HG03378 (cell line): ENCODE measurements around the gene GSTM5.
"Not testable (repeated sequence)": the region's sequence is repeated elsewhere in the genome, so short reads cannot be mapped to it uniquely, and the experiment has no call there.

ENCODE experiments used
- ATAC-seq: cut with Tn5 transposase; IDR thresholded peaks from one replicate; pipeline ENCODE4 v1.9.1; 2021; ENCODE audit warnings: mild to moderate bottlenecking, moderate library complexity; ENCODE audit not compliant: unreplicated experiment

Gene GSTM5

DNA sequence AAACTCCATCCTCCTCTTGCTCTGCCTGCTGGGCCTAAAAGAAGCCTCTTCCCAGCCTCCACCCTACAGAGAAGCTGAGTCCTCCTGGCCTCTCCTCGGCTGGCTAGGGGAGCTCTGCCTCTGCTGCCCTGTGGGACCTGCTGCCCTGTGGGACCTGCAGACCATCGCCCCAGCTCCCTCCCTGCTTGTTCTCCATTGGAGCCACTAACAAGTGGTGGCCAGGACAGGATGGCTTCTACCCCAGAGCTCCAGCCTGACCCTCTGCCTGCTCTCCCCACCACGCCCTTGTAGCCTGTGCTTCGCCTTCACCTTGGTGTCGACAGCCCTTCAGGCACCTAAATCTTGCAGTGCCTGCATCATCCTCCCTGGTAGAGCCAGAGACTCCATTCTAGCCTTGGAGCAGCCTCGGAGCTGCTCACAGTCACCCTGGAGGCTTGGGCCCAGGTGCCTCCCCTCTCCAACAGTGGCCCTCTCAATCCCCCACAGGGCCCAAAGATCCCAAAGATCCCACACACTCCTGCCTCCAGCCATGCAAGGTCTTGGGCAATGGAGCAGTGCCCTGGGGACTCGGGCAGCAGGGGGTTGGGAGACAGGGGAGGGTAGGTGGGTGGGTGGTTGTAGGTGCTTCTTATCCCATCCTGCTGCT, 48.7 kb downstream of the GSTM5 start:
- no peak for ATAC-seq

DNA sequence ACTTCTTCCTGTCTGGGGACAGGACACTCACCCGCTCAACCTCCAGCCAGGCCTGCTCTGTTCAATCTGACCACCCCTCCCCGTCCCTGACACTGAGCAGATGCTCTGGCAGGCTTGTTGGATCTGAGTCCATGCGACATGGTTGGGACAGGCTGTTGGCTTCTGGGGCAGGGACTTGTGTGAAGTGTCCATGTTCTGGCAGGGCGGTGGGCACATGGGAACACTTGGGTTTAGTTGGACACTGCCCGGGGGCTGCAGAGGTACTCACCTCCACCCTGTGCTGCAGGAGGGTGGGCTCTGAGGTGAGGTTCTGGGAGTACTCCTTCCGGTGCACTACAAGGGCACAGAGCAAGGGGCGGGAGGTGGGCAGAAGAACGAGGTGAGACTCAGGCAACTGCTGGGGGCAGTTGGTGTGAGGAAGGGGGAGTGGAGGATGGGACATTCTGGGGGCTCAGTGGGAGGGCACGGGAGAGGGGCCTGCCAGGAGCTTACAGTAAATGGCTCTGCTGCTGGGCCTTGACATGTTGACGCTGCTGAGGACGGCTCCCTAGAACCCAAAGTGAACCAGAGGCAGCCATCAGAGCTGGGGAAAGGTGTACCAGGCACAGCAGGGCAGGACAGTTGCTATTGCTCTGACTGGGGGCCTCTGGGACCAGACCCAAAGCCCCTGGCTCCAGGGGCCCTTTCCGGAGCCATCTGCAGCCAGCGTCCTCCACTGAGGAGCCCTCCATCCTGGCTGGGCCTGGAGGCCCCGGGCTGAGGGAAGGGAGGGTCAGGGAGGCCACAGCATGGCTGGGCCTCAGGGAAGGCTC, 49.4 kb downstream of the GSTM5 start:
- ATAC-seq = no peak

DNA sequence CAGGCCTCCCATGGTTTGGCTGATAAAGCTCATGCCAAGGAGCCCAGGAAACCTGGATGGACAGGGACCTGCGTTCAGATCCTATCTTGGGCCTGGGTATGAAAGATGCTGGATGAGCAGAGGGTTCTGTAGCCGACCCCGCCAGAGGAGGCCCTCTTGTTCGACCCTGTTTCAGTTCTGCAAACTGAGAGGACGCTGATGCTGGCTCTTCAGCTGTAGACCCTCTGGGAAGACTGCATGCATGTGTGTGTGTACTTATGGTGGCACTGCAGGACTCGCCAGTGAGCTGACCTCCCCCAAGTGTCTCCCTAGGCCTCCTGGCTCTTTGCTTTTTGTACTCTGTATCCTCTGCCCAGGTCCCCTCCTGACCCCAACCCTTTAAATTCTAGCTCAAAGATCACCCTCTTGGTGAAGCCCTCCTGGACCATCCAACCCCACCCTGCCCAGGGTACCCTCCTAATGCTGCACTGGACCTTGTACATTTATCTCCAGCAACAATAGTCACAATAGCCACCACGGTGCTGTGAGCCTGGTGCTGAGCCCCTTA, 50.1 kb downstream of the GSTM5 start:
- no peak for ATAC-seq

DNA sequence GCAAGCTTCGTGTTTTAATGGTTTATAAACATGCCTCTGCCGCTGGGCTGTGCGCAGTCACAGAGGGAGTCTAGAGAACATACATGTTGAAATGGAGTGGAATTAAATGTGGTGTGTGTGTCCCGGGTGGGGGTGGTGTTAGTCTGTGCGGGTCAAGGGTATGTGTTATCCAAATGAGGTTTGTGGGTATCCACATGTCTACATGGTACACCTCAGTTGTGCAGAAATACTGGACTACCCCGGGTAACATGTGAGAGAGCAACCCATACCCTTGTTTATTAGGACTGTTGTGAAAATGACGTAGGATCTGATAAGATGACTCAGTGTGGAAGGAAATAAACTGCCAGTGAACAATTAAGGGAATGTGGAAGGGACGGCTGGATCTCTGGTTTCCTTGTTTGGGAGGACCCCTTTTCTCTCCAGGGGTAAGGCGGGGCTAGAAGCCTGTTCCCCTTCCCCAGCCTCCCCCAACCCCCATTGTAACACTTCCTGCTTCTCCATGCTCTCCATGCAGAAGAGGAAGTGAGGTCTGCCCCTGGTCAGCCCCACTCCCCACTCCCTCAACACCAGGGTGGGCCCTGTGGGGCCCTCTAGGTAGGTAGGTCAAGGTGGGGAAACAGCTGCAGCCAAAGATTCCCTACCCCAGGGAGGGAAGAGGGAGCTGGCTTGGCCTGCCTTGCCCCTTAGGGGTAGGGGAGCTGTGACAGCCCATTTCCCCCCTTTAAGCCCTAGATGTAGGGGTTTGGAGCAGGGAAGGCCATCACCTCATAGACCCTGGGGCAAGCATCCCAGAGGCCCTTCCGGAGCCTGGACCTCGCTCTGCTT, 51.0 kb downstream of the GSTM5 start:
- ATAC-seq = no peak

DNA sequence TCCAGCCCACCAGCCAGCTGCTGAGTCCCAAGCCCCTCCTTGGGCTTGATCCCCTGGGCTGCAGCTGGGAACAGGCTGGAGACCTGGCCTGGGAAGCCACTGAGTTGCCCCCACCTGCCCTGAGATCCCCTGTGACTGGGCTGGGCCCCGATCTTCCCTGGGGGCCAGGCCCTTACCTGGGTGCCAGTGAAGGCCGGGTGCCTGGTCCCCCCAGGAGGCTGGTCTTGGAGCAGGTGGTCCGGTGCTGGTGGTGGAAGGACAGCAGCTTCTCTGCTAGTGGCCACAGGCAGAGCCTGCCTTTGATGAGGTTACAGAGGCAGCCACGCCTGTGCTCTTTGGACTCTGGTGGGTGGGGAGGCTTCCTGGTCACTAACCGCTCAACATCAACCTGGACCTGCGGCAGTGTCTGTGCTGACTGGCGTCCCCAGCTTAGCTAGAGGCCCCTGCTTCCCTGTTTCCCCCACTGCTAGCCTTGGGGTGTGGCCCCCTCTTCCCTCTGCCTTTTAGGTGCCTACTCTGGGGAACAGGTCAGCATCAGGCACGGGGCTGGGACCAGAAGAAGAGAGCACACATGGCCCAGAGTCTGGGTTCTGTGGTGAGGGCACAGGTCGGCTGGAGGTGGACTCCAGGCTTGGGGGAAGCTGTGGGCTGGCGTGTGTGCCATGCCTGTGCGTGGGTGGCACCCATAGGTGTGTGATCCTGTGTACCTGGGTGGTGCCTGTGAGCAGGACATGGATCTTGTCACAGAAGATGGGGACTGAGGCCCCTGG, 51.8 kb downstream of the GSTM5 start, which contains the start of gene EPS8L3:
Gene EPS8L3, minus strand, starts transcription at position 278 of the 770 bp plus-strand sequence. CDS start 2,174 bp downstream, outside the sequence.
- no peak for ATAC-seq

DNA sequence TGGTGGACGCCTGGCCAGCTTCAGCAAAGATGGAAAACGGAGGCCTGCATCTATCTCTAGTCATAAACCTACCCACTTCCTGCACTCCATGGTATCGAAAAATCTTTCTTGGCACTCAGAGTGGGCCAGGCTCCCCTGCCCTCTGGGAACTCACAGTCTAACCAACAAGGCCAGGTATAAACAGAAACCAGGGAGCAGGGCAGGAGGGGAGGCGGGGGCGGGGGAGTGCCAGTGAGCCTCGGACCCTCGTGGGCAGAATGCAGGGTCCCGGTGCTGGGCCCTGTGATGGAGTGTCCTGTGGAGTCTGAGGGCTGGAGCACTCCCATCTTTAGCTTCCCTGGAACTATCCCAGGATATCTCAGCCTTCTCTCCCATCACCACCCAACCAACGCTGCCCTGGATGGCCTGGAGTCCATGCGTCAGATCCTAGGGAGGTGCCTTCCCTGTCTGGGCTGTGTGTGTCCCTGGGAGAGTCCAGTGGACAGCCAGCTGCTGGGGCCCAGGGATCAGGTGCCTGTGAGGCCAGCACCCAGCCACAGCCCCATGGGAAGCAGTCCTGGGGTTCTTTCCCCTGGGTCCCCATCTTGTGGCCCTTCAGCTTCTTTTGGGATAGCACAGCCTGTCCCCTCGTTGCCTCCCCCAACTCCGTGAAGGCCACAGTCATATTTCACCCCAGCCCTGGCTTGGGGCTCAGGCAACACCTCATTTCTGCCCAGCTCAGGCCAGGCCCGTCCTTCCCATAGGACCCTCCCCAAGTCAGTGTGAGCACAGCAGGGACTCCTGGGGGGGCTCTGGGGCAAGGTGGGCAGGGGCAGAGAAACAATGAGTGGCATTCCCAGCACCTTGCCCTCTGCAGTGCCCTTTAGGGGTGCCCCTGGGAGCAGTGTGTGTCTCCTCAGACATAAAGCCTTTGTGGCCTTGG, 52.8 kb downstream of the GSTM5 start:
- ATAC-seq = no peak

DNA sequence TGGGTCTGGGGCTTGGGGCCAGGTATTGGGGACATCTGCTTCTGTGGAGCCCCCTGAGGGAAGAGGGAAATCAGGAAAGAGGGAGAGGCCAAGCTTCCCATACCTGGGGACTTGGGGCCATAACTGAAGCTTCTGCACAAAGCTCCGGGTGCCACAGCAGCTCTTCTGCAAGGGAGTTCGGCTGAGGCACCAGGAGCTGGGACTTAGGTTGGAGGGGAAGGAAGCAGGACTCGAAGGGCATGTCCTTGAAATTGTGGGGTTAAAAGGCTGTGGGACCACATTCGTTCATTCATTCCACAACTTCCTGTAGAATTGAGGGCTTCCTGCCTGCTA, 53.4 kb downstream of the GSTM5 start:
- ATAC-seq = no peak

DNA sequence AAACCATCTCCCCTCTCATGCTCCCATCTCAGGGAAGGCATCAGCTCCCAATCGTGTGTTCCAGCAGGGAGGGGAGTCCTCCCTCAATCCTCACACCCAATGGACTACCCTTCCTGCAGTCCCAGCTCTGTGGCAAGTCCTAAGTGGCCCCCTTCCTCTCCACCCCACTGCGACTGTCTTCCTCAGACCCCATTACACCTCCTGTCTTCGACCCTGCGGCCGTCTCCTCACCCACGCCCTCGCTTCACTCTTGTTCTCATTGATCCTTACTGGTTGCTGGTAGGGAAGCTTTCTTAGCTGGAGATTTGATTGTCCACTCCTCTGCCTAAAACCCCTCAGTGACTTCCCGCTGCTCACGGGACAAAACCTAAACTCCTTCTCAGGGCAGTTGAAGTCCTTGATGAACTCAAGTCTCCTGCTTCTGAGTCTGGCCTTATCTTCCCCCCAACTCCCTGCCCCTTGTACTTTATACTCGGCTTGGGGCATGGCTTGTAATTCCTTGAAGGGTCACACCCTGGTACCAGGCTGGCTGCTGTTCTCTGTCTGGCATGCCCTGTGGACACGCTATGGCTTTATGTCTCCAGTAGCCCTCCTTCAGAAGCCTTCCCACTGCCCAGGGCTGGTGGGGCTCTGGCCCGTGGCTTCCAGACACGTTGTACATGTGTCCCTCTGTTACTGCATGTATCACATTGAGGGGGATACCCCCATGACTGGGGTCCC, 54.0 kb downstream of the GSTM5 start:
- ATAC-seq = no peak

DNA sequence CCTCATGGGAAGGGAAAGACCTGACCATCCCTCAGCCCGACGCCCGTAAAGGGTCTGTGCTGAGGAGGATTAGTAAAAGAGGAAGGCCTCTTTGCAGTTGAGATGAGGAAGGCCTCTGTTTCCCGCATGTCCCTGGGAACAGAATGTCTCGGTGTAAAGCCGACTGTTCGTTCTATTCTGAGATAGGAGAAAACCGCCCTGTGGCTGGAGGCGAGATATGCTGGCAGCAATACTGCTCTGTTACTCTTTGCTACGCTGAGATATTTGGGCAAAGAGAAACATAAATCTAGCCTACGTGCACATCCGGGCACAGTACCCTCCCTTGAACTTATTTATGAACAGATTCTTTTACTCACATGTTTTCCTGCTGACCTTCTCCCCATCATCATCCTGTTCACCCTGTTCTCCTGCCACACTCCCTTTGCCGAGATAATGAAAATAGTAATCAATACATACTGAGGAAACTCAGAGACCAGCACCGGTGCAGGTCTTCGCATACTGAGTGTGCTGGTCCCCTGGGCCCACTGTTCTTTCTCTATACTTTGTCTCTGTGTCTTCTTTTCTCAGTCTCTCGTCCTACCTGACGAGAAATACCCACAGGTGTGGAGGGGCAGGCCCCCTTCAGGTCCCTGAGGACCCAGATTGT, 55.1 kb downstream of the GSTM5 start:
- ATAC-seq = not testable (repeated sequence)
